HL-60 (cell line): ENCODE results near the gene JMJD7.

Source experiments
- DNase-seq, 2 experiments: peaks; one replicate each; pipeline ENCODE4 v3.0.0-alpha.2; 2010 to 2020; ENCODE audit warnings: low read depth in 1 of 2, low spot score in 1 of 2
- H3K27ac ChIP-seq: fragments of 250-450 bp; sonication (Bioruptor Pico); replicated peaks from 2 replicates; pipeline ENCODE4 v1.5.1; 2020; ENCODE audit warnings: mild to moderate bottlenecking, moderate library complexity
- H3K27me3 ChIP-seq: fragments of 250-450 bp; sonication (Bioruptor Pico); 2 replicates; pipeline ENCODE4 v1.5.1; 2021; ENCODE audit warnings: mild to moderate bottlenecking, moderate library complexity; ENCODE audit not compliant: insufficient read depth, poor library complexity, severe bottlenecking
- H3K4me3 ChIP-seq: replicated peaks from 2 replicates; pipeline ENCODE4 v1.5.1; 2011; ENCODE audit warnings: mild to moderate bottlenecking, control low read depth, low read length; ENCODE audit not compliant: insufficient read depth
- GABPA ChIP-seq: IDR thresholded peaks from 2 replicates; pipeline ENCODE4 v1.6.1; 2012; ENCODE audit warnings: low read depth
- POLR2AphosphoS5 ChIP-seq: IDR thresholded peaks from 2 replicates; pipeline ENCODE4 v1.6.1; 2012; ENCODE audit warnings: low read depth
- REST ChIP-seq: IDR thresholded peaks from 2 replicates; pipeline ENCODE4 v1.6.1; 2012; ENCODE audit warnings: low read depth; ENCODE audit not compliant: insufficient replicate concordance
- SPI1 ChIP-seq: IDR thresholded peaks from 2 replicates; pipeline ENCODE4 v1.6.1; 2012; ENCODE audit warnings: low read depth, mild to moderate bottlenecking, borderline replicate concordance
- TF ChIP-seq, protein P1 (sequence below): IDR thresholded peaks from one replicate; pipeline ENCODE4 v1.5.1; 2011; ENCODE audit warnings: low read length, control low read depth, inconsistent platforms; ENCODE audit not compliant: insufficient read depth

JMJD7 gene

DNA sequence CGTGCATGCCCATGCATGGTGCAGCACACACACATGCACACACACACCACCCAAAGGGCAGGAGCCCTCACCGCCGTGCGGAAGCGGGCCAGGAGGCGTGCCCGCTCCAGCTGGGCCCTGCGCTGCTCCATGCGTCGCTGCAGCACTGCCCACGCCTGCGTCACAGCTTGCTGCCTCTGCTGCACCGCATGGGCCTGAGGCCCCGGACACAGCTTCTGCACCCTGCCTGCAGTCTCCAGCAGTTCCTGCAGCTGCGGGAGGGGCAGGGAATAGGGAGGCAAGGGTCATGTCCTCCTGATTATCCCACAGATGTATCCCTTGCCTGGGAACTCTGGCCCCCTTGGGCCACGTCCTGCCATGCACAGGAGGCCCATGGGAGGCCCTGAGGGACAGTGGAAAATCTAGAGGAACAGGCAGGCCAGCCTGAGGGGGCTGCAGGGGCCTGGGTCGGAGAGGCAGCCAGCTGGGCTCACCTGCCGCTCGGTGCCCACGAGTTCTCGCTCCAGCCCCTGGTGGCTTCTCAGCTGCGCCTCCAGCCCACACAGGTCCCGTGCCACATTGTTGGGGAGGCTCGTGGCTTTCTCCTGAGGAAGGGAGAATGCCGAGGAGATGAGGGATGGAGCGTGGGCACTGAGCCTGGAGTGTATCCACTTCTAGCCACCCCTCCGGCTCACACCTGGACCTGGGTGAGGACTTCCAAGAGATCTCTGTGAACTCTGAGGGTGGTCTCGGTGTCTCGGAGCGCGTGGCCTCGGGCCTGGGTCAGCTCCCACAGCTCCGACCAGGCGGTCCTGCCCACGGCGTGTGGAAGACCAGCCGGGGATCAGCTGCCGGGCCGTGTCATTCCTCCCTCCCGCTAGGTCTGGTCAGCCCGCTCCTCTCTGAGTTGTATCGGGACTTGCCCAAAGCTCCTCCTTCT is 42.1 kb downstream of the JMJD7 start:
- no peak for DNase-seq
- H3K27ac ChIP-seq = no peak overlapping the region
- no peaks in the 10 kb centered on the region for H3K27me3 ChIP-seq
- TF ChIP-seq POLR2AphosphoS5 = no peak
- TF ChIP-seq, protein P1, sequence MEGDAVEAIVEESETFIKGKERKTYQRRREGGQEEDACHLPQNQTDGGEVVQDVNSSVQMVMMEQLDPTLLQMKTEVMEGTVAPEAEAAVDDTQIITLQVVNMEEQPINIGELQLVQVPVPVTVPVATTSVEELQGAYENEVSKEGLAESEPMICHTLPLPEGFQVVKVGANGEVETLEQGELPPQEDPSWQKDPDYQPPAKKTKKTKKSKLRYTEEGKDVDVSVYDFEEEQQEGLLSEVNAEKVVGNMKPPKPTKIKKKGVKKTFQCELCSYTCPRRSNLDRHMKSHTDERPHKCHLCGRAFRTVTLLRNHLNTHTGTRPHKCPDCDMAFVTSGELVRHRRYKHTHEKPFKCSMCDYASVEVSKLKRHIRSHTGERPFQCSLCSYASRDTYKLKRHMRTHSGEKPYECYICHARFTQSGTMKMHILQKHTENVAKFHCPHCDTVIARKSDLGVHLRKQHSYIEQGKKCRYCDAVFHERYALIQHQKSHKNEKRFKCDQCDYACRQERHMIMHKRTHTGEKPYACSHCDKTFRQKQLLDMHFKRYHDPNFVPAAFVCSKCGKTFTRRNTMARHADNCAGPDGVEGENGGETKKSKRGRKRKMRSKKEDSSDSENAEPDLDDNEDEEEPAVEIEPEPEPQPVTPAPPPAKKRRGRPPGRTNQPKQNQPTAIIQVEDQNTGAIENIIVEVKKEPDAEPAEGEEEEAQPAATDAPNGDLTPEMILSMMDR = no peak
- TF ChIP-seq REST = no peak
- TF ChIP-seq SPI1 = no peak
- no peak for TF ChIP-seq GABPA
- no peak overlapping the region for H3K4me3 ChIP-seq

DNA sequence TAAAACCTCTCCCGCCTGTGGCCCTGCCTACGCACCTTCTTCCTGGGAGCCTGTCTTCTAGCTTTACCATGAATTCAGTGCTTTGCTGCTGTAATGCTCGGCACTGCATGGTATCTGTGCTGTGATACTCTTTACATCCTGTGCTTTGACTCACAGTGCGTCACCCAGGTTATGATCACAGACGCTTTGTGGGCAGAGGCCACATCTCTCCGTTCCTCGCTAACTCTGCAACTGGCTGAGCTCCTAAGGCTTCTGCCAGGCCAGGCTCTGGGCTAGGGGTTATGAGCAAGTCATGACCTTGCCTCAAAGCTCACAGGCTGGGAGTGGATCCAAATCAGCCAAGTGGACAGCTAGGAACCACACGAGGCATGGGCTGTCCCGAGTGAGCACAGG is 42.8 kb downstream of the JMJD7 start:
- Histone ChIP-seq H3K27ac (no peak overlapping the region), H3K27me3 (no peaks in the 10 kb centered on the region), H3K4me3 (no peak overlapping the region)
- no peak for DNase-seq
- TF ChIP-seq, protein P1 = no peak
- TF ChIP-seq POLR2AphosphoS5 = no peak
- TF ChIP-seq GABPA = no peak

- Histone ChIP-seq H3K27ac (no peak overlapping the region), H3K4me3 (no peak overlapping the region), H3K27me3 (no peaks in the 10 kb centered on the region)
- no peak for TF ChIP-seq REST
- TF ChIP-seq, protein P1 = no peak
- TF ChIP-seq GABPA = no peak
- TF ChIP-seq POLR2AphosphoS5 = no peak
- TF ChIP-seq SPI1 = no peak
- DNase-seq = no peak
Measured at GRCh38 chr15:41871175-41871905, 43.4 kb downstream of the JMJD7 start.
